Dedifferentiated amniotic fluid mesenchymal stem cell (primary cell): ENCODE results near the gene ANKRD33.

Source experiments
- DNase-seq: peaks from one replicate; pipeline ENCODE4 v3.0.0-alpha.2; 2016; ENCODE audit errors: extremely low spot score

ANKRD33 gene

DNA sequence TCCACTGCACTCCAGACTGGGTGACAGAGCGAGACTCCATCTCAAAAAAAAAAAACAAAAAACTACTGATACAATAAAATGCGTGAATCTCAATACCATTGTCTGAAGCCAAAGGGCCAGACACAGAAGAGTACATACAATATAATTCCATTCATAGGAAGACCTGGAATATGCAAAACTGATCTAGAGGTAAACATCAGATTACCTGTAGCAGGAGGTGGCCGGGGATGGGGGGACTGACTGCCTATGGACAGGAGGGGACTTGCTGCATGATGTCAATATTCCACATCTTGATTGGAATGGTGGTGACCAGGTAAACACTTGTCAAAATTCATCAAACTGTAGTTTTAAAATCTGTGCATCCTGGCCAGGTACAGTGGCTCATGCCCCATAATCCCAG lies 26.9 kb upstream of the ANKRD33 start:
- no peak for DNase-seq

DNA sequence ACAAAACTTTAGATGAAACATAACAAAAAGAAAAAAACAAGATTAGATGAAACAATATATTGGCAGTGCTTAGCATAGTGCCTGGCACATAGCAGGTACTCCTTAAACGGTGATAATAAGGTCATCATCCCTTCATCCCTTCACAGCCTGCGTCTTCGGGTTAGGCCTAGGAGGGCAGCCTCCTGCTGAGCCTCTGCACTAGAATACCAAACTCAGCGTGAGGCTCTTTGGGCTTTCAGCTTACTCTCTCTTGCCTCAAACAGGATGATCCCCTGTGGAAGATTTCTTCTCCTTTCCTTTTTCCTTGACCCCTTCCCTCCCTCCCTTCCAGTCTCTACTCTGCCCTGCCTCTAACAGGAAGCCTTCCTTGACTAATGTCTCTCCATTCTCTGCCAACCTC lies 25.0 kb upstream of the ANKRD33 start:
- no peak for DNase-seq

- no peak for DNase-seq
Measured at GRCh38 chr12:51863363-51863932, 24.5 kb upstream of the ANKRD33 start.

- DNase-seq = no peak
Measured at GRCh38 chr12:51863933-51864832, 23.7 kb upstream of the ANKRD33 start.

GRCh38 chr12:51864833-51865670 lies 22.9 kb upstream of the ANKRD33 start:
- no peak for DNase-seq

DNA sequence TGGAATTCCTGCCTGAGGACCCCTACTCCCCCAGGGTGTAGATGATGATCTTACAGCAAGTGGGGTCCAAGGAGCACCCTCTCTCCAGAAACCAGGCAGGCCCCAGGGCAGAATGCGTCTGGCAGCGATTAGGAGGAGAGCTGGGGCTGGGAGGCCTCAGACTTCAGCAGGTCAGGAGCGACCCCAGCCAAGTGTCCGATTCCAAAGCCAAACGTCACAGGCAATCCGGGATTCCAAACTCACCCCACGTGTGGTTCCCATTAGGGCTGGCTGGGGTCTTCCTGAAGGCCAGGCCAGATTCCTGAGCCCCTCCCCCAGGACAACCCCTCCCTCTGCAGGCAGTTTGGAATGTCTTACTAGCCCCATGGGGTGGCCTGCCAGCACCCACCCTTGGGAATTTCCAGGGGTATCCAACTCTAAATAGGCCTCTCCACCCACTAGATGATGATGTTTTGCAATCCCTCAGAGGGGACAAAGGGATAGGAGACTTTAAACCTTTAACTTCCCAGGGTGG lies 22.1 kb upstream of the ANKRD33 start:
- no peak for DNase-seq

DNA sequence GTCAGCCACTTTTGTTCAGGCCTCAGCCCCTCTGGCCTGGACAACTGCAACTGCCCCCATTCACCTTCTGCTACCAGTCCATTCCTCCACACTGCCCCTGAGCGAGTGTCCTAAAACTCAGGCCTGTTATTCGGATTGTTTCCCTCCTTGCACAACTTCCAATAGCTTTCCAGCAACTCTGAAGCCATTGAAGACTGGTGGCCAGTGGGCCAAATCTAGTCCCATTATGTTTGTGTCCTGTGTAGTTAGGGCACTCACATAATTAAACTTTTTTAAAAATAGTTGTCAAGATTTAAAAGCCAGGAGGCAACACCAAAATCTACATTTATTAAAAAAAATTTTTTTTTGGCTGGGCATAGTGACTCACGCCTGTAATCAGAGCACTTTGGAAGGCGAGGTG lies 21.6 kb upstream of the ANKRD33 start:
- DNase-seq = no peak

- no peak for DNase-seq
Measured at GRCh38 chr12:51866762-51867161, 21.1 kb upstream of the ANKRD33 start.

GRCh38 chr12:51867371-51867770 lies 20.5 kb upstream of the ANKRD33 start:
- DNase-seq = no peak

DNA sequence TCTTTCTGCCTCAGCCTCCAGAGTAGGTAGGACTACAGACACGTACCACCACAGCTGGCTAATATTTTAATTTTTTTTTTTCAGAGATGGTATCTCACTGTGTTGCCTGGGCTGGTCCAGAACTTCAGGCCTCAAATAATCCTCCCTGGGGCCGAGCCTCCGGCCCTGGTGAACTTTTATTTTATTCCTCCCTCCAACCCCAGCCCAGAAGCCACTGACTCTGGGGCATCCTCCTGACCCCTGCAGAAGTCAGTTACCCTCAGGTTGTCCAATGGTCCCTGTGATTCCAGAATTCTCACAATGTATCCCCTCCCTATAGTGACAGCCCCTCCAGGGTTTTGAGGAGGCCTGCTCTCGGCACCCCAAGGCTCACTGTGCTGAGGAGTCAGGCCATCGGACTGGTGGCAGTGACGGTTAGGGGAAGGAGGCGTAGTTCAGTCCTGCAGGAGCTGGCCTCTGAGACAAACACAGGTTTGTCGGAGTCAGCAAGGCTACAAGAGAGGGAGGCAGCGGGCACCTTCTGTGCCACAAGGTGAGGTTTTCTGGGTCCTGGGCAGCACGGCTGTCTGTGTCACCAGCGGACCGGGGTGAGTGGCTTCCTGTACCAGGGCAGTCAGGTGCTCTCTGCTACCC lies 20.0 kb upstream of the ANKRD33 start:
- no peak for DNase-seq

- DNase-seq = no peak
Measured at GRCh38 chr12:51868821-51869495, 18.9 kb upstream of the ANKRD33 start.

DNA sequence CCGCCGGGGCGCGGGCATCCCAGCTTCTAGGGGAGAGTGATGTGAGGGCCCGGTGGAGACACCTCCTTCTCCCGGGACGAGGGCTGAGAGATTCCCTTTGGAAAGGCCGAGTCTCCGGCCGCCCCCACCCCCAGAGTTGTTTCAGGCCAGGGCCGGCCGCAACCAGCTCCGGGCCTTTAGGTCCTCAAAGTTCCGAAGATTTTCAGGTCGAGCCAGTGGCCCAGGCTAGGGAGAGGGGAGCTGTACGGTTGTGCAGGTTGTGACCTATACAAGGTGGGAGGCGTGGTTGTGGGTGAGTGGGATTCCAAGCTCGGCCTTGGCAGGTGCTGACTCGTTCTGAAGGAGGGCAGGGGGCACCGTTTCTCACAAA lies 18.4 kb upstream of the ANKRD33 start:
- DNase-seq = no peak

DNA sequence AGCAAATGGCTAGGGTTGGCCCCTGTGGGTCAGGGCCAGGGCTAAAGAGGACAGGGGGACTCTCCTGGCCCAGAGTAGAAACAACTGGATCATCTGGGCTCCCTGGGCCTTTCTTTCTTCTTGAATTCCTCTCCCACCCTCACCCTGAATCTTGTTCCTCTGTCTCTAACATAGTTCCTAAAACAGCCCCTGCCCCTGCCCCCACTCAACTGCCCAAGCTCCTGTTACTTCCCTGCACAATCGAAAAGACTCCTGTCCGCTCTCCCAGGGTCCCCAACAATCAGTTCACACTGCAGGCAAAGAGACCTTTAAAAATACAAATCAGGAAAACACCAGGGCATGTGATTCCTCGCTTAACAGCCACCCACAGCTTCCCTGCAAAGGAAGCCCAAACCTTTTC lies 18.0 kb upstream of the ANKRD33 start:
- DNase-seq = no peak

- DNase-seq = no peak
Measured at GRCh38 chr12:51870504-51870903, 17.4 kb upstream of the ANKRD33 start.

- no peak for DNase-seq
Measured at GRCh38 chr12:51871126-51871525, 16.8 kb upstream of the ANKRD33 start.

- no peak for DNase-seq
Measured at GRCh38 chr12:51871918-51872688, 15.8 kb upstream of the ANKRD33 start.

GRCh38 chr12:51872689-51872981 lies 15.3 kb upstream of the ANKRD33 start:
- DNase-seq = no peak

DNA sequence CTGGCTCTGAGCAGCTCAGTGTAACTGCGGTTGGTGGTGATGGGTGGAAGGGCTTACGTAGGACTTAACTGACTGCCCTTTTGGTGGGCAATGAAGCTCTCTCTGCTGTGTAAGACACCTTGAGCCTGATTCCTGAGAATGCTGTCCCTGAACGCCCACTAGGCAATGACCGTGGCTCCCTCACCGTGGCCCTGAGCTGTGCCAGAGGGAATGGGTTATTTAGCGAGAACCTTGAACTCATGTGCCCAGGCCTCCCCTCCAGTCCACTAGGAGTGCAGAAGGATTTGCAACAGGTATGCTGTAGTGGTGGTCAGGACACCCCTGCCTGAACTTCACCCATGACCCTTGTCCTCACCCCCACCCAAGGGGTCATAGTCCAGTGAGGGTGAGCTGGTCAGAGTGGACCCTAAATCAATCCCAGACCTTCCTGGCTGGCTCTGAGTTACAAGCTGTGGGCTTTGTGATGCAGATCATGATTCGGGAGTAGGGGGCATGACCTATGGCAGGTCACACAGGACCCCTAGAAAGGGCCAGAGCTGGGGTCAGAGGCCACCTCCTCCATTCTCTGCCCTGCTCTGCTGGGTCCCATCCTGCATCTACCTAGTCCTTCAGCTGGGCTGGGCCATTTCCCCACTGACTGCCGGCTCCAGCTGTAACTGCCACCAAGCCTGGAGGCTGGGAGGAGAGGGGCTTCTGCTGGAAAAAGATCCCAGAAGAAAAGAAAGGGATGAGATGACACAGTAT lies 14.5 kb upstream of the ANKRD33 start:
- DNase-seq = no peak

GRCh38 chr12:51874000-51874399 lies 13.9 kb upstream of the ANKRD33 start:
- DNase-seq = no peak

- no peak for DNase-seq
Measured at GRCh38 chr12:51874486-51874885, 13.4 kb upstream of the ANKRD33 start.
